B cell (primary cell): ENCODE measurements around the gene CMTM6. TPM values are rescaled to one million over a fixed set of nuclear protein-coding genes. Genes with fewer than 3 reads are reported as not detected.

ENCODE experiments used
- ATAC-seq: fragments of 200-7000 bp; cut with Tn5 transposase; one replicate; pipeline ENCODE4 v1.10.0; 2021; ENCODE audit warnings: low read depth, mild to moderate bottlenecking, moderate number of reproducible peaks, moderate library complexity
- CTCF ChIA-PET: fragments of 350-600 bp; sonication (Branson Sonifier 250); formaldehyde crosslinking; loops from one replicate; lab custom pipeline; 2021; ENCODE audit warnings: antibody characterized with exemption, inconsistent platforms; lab: Charles Lee
- POLR2A ChIA-PET: fragments of 350-600 bp; sonication (Branson Sonifier 250); formaldehyde crosslinking; loops from one replicate; lab custom pipeline; 2021; ENCODE audit warnings: antibody characterized with exemption; lab: Charles Lee
- DNase-seq: peaks from one replicate; pipeline ENCODE4 v3.0.0; 2013
- H2AFZ ChIP-seq: 2 replicates; pipeline ENCODE4 v1.6.1; 2012; ENCODE audit warnings: mild to moderate bottlenecking, low read depth, low read length; ENCODE audit not compliant: insufficient read depth, poor library complexity, severe bottlenecking
- H3K27ac ChIP-seq, 2 donors: 1 replicate in 1 of 2; 2 replicates in 1 of 2; pipeline ENCODE4 v1.5.1; 2012 to 2013; ENCODE audit warnings: low read length in 2 of 2, mild to moderate bottlenecking in 2 of 2, moderate library complexity in 1 of 2
- H3K27me3 ChIP-seq, 4 experiments: fragments of 200-600 bp in 1 of 4; sonication (generic) in 1 of 4; replicated peaks in 1 of 4; 1 replicate in 2 of 4; 2 replicates in 2 of 4; pipeline versions ENCODE4 v1.6.1 to v1.7.0; 2013 to 2016; ENCODE audit warnings: low read length in 3 of 4, mild to moderate bottlenecking in 2 of 4, mixed read lengths in 1 of 4, moderate library complexity in 1 of 4; ENCODE audit not compliant: insufficient read depth in 4 of 4, control insufficient read depth in 3 of 4; ENCODE audit errors: control extremely low read depth in 1 of 4
- H3K36me3 ChIP-seq, 2 experiments: replicated peaks in 1 of 2; 1 replicate in 1 of 2; 2 replicates in 1 of 2; pipeline versions ENCODE4 v1.6.1 to v1.7.1; 2013; ENCODE audit warnings: low read length in 1 of 2; ENCODE audit not compliant: insufficient read depth in 2 of 2, control insufficient read depth in 1 of 2; ENCODE audit errors: control extremely low read depth in 1 of 2, extremely low read depth in 1 of 2
- H3K4me1 ChIP-seq, 2 donors: fragments of 200-600 bp in 1 of 2; sonication (generic) in 1 of 2; 1 replicate in 1 of 2; 2 replicates in 1 of 2; pipeline versions ENCODE4 v1.5.1 to v1.6.1; 2013 to 2017; ENCODE audit warnings: low read length in 2 of 2; ENCODE audit not compliant: control insufficient read depth in 2 of 2, insufficient read depth in 2 of 2
- H3K4me2 ChIP-seq: replicated peaks from 2 replicates; pipeline ENCODE3; 2012; ENCODE audit warnings: mild to moderate bottlenecking, low read depth, low read length; ENCODE audit not compliant: poor library complexity, severe bottlenecking
- H3K4me3 ChIP-seq, 5 experiments: fragments of 200-600 bp in 1 of 5; sonication (generic) in 1 of 5; 1 replicate in 3 of 5; 2 replicates in 2 of 5; pipeline versions ENCODE4 v1.5.1 to v1.7.0; 2011 to 2016; ENCODE audit warnings: low read length in 4 of 5, mild to moderate bottlenecking in 4 of 5, low read depth in 2 of 5, control low read depth in 1 of 5, moderate library complexity in 1 of 5; ENCODE audit not compliant: insufficient read depth in 1 of 5; ENCODE audit errors: control extremely low read depth in 1 of 5, extremely low read depth in 1 of 5
- H3K79me2 ChIP-seq: fragments of 200-600 bp; sonication (generic); one replicate; pipeline ENCODE4 v1.6.0; 2016; ENCODE audit warnings: low read length; ENCODE audit not compliant: control insufficient read depth, insufficient read depth
- H3K9ac ChIP-seq: fragments of 200-600 bp; sonication (generic); 2 replicates; pipeline ENCODE4 v1.6.1; 2017; ENCODE audit warnings: mild to moderate bottlenecking, low read length, moderate library complexity
- H3K9me3 ChIP-seq, 3 donors: one replicate each; pipeline versions ENCODE4 v1.6.1 to v1.7.1; 2013; ENCODE audit warnings: low read length in 2 of 3; ENCODE audit not compliant: control insufficient read depth in 2 of 3, insufficient read depth in 1 of 3; ENCODE audit errors: control extremely low read depth in 1 of 3
- H4K20me1 ChIP-seq: 2 replicates; pipeline ENCODE4 v1.6.0; 2012; ENCODE audit warnings: mild to moderate bottlenecking, low read length; ENCODE audit not compliant: insufficient read depth, control insufficient read depth, poor library complexity, severe bottlenecking
- H3K27ac Mint-ChIP-seq: one replicate; pipeline ENCODE4 v1.8.0; 2021; ENCODE audit warnings: mixed read lengths
- H3K27me3 Mint-ChIP-seq: one replicate; pipeline ENCODE4 v1.8.0; 2021; ENCODE audit warnings: mixed read lengths
- H3K4me1 Mint-ChIP-seq: one replicate; pipeline ENCODE4 v1.8.0; 2021; ENCODE audit warnings: mixed read lengths
- H3K4me3 Mint-ChIP-seq: one replicate; pipeline ENCODE4 v1.8.0; 2021; ENCODE audit warnings: mixed read lengths
- H3K9me3 Mint-ChIP-seq: one replicate; pipeline ENCODE4 v1.8.0; 2022; ENCODE audit warnings: mixed read lengths; ENCODE audit not compliant: insufficient read depth
- EZH2 ChIP-seq: IDR thresholded peaks from 2 replicates; pipeline ENCODE4 v1.6.1; 2012; ENCODE audit warnings: borderline replicate concordance, low read depth, mild to moderate bottlenecking, moderate library complexity, low read length; ENCODE audit not compliant: insufficient read depth, poor library complexity, severe bottlenecking
- WGBS: methylation state at CpG from one replicate; pipeline ENCODE4 v1.1.5; 2013; ENCODE audit warnings: missing lambda C conversion rate; ENCODE audit not compliant: insufficient coverage; 5-methylcytosine and 5-hydroxymethylcytosine counted together
- intact Hi-C: fragments of 100-400 bp; cut with micrococcal nuclease; formaldehyde crosslinking; loops from one replicate; pipeline ENCODE4 v1.10.0; 2022
- polyA plus RNA-seq: library from polyadenylated mRNA; depleted of rRNA; stranded (reverse); fragments of >200 nt; gene quantifications from 2 replicates; pipeline ENCODE4 v1.2.3, GENCODE V29; 2012
- total RNA-seq, 2 donors: library from RNA; stranded (reverse); fragments of 120-200 nt in 1 of 2; gene quantifications; 1 replicate in 1 of 2; 2 replicates in 1 of 2; pipeline versions ENCODE4 v1.2.3 to v1.2.4, GENCODE V29; 2013 to 2022
- TF ChIP-seq, protein P1 (sequence below): fragments of 200-600 bp; IDR thresholded peaks from one replicate; pipeline ENCODE4 v1.8.0; 2022; ENCODE audit warnings: antibody characterized with exemption, mild to moderate bottlenecking

The CMTM6 gene
- total and polyA plus RNA-seq, 2 donors (not counting 1 experiment from before 2014, with no cell fraction given): 19.2 to 66.3 TPM

GRCh38 chr3:32506466-32506865 is 3.8 kb upstream of the CMTM6 start:
- Histone ChIP-seq H2AFZ (no peak overlapping the region), H3K27me3 (no peaks in the 10 kb centered on the region), H3K4me1 (peaks cover 8 to 9% of the 10 kb centered on the region in 2 donors), H4K20me1 (no peaks in the 10 kb centered on the region), H3K79me2 (peaks cover 27% of the 10 kb centered on the region), H3K27ac (no peak overlapping the region), H3K4me3 (no peak overlapping the region), H3K9ac (no peak overlapping the region), H3K36me3 (no peaks in the 10 kb centered on the region), H3K9me3 (no peaks in the 10 kb centered on the region), H3K4me2 (no peak overlapping the region)
- WGBS: no CpG with 5 or more reads among the region's 4 CpGs
- no peaks in the 10 kb centered on the region for H3K27me3 Mint-ChIP-seq
- H3K27ac Mint-ChIP-seq: no peak overlapping the region
- intact Hi-C loops: no loop called here
- no peak for TF ChIP-seq EZH2
- TF ChIP-seq, protein P1, sequence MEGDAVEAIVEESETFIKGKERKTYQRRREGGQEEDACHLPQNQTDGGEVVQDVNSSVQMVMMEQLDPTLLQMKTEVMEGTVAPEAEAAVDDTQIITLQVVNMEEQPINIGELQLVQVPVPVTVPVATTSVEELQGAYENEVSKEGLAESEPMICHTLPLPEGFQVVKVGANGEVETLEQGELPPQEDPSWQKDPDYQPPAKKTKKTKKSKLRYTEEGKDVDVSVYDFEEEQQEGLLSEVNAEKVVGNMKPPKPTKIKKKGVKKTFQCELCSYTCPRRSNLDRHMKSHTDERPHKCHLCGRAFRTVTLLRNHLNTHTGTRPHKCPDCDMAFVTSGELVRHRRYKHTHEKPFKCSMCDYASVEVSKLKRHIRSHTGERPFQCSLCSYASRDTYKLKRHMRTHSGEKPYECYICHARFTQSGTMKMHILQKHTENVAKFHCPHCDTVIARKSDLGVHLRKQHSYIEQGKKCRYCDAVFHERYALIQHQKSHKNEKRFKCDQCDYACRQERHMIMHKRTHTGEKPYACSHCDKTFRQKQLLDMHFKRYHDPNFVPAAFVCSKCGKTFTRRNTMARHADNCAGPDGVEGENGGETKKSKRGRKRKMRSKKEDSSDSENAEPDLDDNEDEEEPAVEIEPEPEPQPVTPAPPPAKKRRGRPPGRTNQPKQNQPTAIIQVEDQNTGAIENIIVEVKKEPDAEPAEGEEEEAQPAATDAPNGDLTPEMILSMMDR: no peak
- CTCF ChIA-PET: interaction anchor here (0.6 to 1.3 kb wide), 5 partner anchors 67 to 567 kb away, joined by 3 to 6 read pairs (median 5); no protein-coding TSS in a partner anchor
- POLR2A ChIA-PET: interaction anchor here (0.5 kb wide), 1 partner anchor 148 kb away, joined by 4 read pairs; no protein-coding TSS in a partner anchor
- H3K9me3 Mint-ChIP-seq: no peaks in the 10 kb centered on the region
- no peak for DNase-seq
- no peak overlapping the region for H3K4me3 Mint-ChIP-seq
- H3K4me1 Mint-ChIP-seq: peaks cover 10% of the 10 kb centered on the region
- no peak for ATAC-seq

DNA sequence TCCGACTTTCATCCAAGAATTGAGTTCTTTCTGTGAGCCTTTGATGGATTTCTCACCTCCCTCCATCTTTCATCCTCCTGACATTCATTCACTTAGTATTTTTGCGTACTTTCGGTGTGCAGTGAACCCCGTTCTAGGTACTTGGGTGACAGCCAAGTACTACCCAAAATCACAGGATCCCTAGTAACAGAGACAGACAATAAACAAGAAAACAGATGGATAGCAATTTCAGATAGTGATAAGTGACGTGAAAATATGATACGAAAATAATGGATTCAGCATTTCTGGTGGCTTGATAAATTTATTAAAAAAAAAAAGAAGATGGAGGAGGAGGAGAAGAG is 264 bp upstream of the CMTM6 start:
- POLR2A ChIA-PET: interaction anchor here (0.8 to 1.3 kb wide), 3 partner anchors 10 to 182 kb away, joined by 3 to 4 read pairs (median 3); partner anchors contain the start of gene CNOT10
- TF ChIP-seq EZH2: no peak
- TF ChIP-seq, protein P1: no peak

More for the DNA sequence above, 264 bp upstream of the CMTM6 start:
- Histone ChIP-seq H3K27me3 (no peaks in the 10 kb centered on the region), H3K27ac (peak overlapping the region; percentile 99), H3K9me3 (no peaks in the 10 kb centered on the region), H2AFZ (peak overlapping the region; percentile 80), H3K9ac (peak overlapping the region; percentile 99), H3K79me2 (peaks cover 61% of the 10 kb centered on the region), H3K4me2 (peak overlapping the region; percentile 79), H3K4me3 (peak overlapping the region; percentile 77 to 99 (median 95)), H4K20me1 (no peaks in the 10 kb centered on the region), H3K4me1 (peaks cover 25 to 28% of the 10 kb centered on the region in 2 donors), H3K36me3 (no peaks in the 10 kb centered on the region)
- Mint-ChIP-seq H3K4me1 (peaks cover 33% of the 10 kb centered on the region), H3K27me3 (no peaks in the 10 kb centered on the region), H3K27ac (peak overlapping the region; percentile 93), H3K9me3 (no peaks in the 10 kb centered on the region), H3K4me3 (peak overlapping the region; percentile 90)
- ATAC-seq: peak; percentile 4
- CTCF ChIA-PET: interaction anchor here (0.7 to 2.4 kb wide), 6 partner anchors 8 to 206 kb away, joined by 3 to 12 read pairs (median 7); no protein-coding TSS in a partner anchor
- intact Hi-C loops: loop anchor here (1.0 to 5.0 kb wide), 5 partner anchors 13 to 182 kb away; partner anchors contain the start of genes CNOT10 and DYNC1LI1
- 7% methylated on average over 3 of the region's 6 CpGs for WGBS
- no peak for DNase-seq
